ENCODE results near the gene PRPF8. TPM values are rescaled to one million over a fixed set of nuclear protein-coding genes. Genes with fewer than 3 reads are reported as not detected.
"Not testable (repeated sequence)": the region's sequence is repeated elsewhere in the genome, so short reads cannot be mapped to it uniquely, and the experiment has no call there.

The PRPF8 gene
- total RNA-seq, 4 donors from 2014 or later, result 127 to 261 (median 195) TPM

- Histone ChIP-seq H3K27ac (no peak overlapping the region), H3K27me3 (no peaks in the 10 kb centered on the region), H3K36me3 (peaks cover 4 to 24% of the 10 kb centered on the region in 2 donors), H3K9me3 (no peaks in the 10 kb centered on the region), H3K4me1 (peaks cover 21 to 28% of the 10 kb centered on the region in 2 donors), H3K4me3 (no peak overlapping the region)
- DNase-seq, result no peak
- intact Hi-C loops (cut with DNase I; ENCODE audit: low total_unique reads), result no loop called here
- in situ Hi-C loops (cut with MboI; ENCODE audit: low sequenced_read_pairs in 4 of 4), result loop anchor here in 1 of 4 donors (25.0 kb wide), 1 partner anchor 351 kb away; the partner anchor contains the start of genes DPH1, OVCA2 and RTN4RL1
- TF ChIP-seq POLR2A (IDR thresholded peaks at IDR 0.05) (no peak), CTCF (IDR thresholded peaks at IDR 0.05 in 4 of 5, conservative IDR thresholded peaks at IDR 0.05 in 1 of 5) (no peak)
- ATAC-seq, result no peak
Measured at GRCh38 chr17:1686086-1686485, 1.4 kb upstream of the PRPF8 start.

- no peak for ATAC-seq
- DNase-seq, result no peak
- no peaks in the 10 kb centered on the region for H3K27me3 ChIP-seq
- H3K27ac ChIP-seq, result peak overlapping the region; percentile 91 to 95 (median 94)
- H3K4me1 ChIP-seq, result peaks cover 21 to 28% of the 10 kb centered on the region in 2 donors
- in situ Hi-C loops (cut with MboI; ENCODE audit: low sequenced_read_pairs in 4 of 4) (loop anchor here in 1 of 4 donors (25.0 kb wide), 1 partner anchor 354 kb away; the partner anchor contains the start of genes DPH1, OVCA2 and RTN4RL1), intact Hi-C loops (cut with DNase I; ENCODE audit: low total_unique reads) (no loop called here)
- H3K9me3 ChIP-seq, result no peaks in the 10 kb centered on the region
- peaks cover 10 to 51% of the 10 kb centered on the region in 2 donors for H3K36me3 ChIP-seq
- H3K4me3 ChIP-seq, result peak overlapping the region; percentile 80 to 92 (median 80)
- no peak for TF ChIP-seq CTCF (IDR thresholded peaks at IDR 0.05 in 4 of 5, conservative IDR thresholded peaks at IDR 0.05 in 1 of 5)
- no peak for TF ChIP-seq POLR2A (IDR thresholded peaks at IDR 0.05)
Measured at GRCh38 chr17:1683459-1683858, 1.2 kb downstream of the PRPF8 start.

GRCh38 chr17:1676401-1676800 lies 8.3 kb downstream of the PRPF8 start:
- in situ Hi-C loops (cut with MboI; ENCODE audit: low sequenced_read_pairs in 4 of 4), result loop anchor here in 1 of 4 donors (25.0 kb wide), 1 partner anchor 361 kb away; the partner anchor contains the start of genes DPH1, OVCA2 and RTN4RL1
- intact Hi-C loops (cut with DNase I; ENCODE audit: low total_unique reads), result no loop called here
- H3K9me3 ChIP-seq, result no peaks in the 10 kb centered on the region
- ATAC-seq (no peak), DNase-seq (no peak)
- no peak overlapping the region for H3K4me3 ChIP-seq
- peaks cover 22 to 99% of the 10 kb centered on the region in 2 donors for H3K36me3 ChIP-seq
- H3K27ac ChIP-seq, result no peak overlapping the region
- peaks cover 0 to 3% of the 10 kb centered on the region in 2 donors for H3K4me1 ChIP-seq
- TF ChIP-seq POLR2A (IDR thresholded peaks at IDR 0.05), result no peak
- no peaks in the 10 kb centered on the region for H3K27me3 ChIP-seq

GRCh38 chr17:1673041-1673785 lies 11.5 kb downstream of the PRPF8 start:
- DNase-seq (peak in 1 of 2 donors; percentile 25), ATAC-seq (no peak)
- intact Hi-C loops (cut with DNase I; ENCODE audit: low total_unique reads), result no loop called here
- Histone ChIP-seq H3K27me3 (no peaks in the 10 kb centered on the region), H3K9me3 (no peaks in the 10 kb centered on the region), H3K27ac (peak overlapping the region; percentile 8 to 91 (median 38)), H3K36me3 (peaks cover 10 to 82% of the 10 kb centered on the region in 2 donors), H3K4me3 (no peak overlapping the region), H3K4me1 (peaks cover 13 to 25% of the 10 kb centered on the region in 2 donors)
- in situ Hi-C loops (cut with MboI; ENCODE audit: low sequenced_read_pairs in 4 of 4), result loop anchor here (5.0 to 25.0 kb wide), 4 partner anchors 109 to 364 kb away; partner anchors contain the start of genes DPH1 (in 3 of the 4), OVCA2 (in 3 of the 4) and RTN4RL1 (in 3 of the 4)
- TF ChIP-seq CTCF (IDR thresholded peaks at IDR 0.05 in 4 of 5, conservative IDR thresholded peaks at IDR 0.05 in 1 of 5) (no peak), POLR2A (IDR thresholded peaks at IDR 0.05) (no peak)

- DNase-seq; ATAC-seq; H3K27me3 ChIP-seq; H3K4me1 ChIP-seq; H3K9me3 ChIP-seq; intact Hi-C loops (cut with DNase I; ENCODE audit: low total_unique reads); H3K4me3 ChIP-seq: not testable (repeated sequence)
- H3K36me3 ChIP-seq, result peaks cover 17 to 82% of the 10 kb centered on the region in 2 donors
- peak overlapping the region in 1 of 4 donors; percentile 91 for H3K27ac ChIP-seq
- in situ Hi-C loops (cut with MboI; ENCODE audit: low sequenced_read_pairs in 4 of 4), result loop anchor here (10.0 to 25.0 kb wide), 4 partner anchors 123 to 373 kb away; partner anchors contain the start of genes DPH1 (in 3 of the 4), OVCA2 (in 3 of the 4) and RTN4RL1 (in 3 of the 4)
Measured at GRCh38 chr17:1663934-1664333, 20.7 kb downstream of the PRPF8 start.

Data from gastrocnemius medialis (tissue), 4 donors.